ENCODE data around the gene NFATC2.

Gene NFATC2

DNA sequence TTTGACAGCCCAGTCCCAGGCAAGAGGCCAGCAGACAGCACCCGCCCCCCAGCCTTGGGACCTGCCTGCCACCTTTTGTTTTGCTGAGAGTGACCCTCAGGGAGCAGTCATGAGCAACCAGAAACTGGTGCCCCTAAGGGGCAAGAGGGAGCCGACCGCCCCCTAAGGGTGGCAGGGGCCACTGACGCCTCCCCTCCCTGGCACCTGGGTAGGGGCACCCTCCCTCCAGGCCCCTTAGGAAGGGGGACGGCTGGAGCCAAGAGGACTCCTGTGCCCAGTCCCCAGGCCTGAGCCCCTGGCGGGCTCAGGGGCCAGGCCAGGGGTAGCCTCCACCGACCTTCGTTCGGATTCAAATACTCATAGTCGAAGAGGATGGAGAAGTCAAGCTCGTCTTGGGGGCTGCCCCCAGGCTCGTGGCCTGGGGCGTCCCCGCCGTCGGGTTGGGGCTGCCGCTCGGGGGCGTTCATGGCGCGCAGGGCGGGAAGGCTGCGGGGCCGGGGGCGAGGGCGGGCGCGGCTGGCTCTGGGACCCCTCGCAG lies 417 bp downstream of the NFATC2 start:
- TF ChIP-seq POLR2AphosphoS5 (IDR thresholded peaks at IDR 0.05; ENCODE audit: low read depth, low read length) (no peak), SIN3A (IDR thresholded peaks at IDR 0.05; ENCODE audit: borderline replicate concordance, insufficient read depth, low read length) (no peak), TAF1 (IDR thresholded peaks at IDR 0.05; ENCODE audit: borderline replicate concordance, insufficient read depth, low read length) (no peak), FOXP2 (optimal IDR thresholded peaks at IDR 0.05; ENCODE audit: borderline replicate concordance, extremely low read depth, extremely low read length, insufficient read depth) (no peak)
- TF ChIP-seq, protein P1, sequence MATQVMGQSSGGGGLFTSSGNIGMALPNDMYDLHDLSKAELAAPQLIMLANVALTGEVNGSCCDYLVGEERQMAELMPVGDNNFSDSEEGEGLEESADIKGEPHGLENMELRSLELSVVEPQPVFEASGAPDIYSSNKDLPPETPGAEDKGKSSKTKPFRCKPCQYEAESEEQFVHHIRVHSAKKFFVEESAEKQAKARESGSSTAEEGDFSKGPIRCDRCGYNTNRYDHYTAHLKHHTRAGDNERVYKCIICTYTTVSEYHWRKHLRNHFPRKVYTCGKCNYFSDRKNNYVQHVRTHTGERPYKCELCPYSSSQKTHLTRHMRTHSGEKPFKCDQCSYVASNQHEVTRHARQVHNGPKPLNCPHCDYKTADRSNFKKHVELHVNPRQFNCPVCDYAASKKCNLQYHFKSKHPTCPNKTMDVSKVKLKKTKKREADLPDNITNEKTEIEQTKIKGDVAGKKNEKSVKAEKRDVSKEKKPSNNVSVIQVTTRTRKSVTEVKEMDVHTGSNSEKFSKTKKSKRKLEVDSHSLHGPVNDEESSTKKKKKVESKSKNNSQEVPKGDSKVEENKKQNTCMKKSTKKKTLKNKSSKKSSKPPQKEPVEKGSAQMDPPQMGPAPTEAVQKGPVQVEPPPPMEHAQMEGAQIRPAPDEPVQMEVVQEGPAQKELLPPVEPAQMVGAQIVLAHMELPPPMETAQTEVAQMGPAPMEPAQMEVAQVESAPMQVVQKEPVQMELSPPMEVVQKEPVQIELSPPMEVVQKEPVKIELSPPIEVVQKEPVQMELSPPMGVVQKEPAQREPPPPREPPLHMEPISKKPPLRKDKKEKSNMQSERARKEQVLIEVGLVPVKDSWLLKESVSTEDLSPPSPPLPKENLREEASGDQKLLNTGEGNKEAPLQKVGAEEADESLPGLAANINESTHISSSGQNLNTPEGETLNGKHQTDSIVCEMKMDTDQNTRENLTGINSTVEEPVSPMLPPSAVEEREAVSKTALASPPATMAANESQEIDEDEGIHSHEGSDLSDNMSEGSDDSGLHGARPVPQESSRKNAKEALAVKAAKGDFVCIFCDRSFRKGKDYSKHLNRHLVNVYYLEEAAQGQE (IDR thresholded peaks at IDR 0.05; ENCODE audit: insufficient read depth in 1 of 2, low read depth in 2 of 2, low read length in 2 of 2) = no peak

DNA sequence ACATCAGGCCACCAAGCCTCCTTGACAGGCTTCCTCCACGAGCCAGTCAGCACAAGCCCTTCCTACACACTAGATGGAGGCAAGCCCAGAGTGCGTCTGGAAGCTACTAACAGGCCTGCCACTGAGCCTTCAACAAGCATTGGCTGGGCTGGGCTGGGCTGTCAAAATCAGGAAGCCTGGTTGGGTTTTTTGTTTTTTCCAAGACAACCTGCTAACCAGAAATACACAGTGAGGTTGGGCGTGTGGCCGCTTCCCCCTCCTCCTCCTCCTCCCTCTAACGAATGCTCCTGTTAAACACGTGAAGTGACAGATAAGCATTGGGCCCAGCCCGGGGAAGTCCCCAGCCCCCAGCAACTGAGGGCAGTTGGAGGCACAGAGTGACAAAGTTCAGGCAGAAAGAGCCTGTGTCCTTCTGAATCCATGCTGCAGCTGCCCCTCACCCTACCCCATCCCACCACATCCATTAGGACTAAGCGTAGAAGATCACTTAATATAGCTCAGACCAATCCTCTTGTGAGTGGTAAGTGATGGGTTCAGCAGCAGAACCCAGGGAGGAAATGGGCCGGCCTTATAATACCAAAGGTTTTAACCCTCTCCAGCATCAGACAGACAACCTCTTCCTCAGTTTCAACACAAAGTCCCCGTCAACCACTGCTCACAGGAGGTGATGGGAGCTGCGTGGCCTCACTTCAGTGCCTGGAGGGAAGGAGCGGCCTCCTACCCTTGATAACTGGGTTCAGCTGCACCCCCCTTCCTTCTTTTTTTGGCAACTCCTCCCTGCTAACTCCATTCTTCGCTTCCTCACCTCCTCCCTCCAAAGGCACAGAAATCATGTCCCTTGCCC lies 1.1 kb downstream of the NFATC2 start:
- no peak for TF ChIP-seq TAF1 (IDR thresholded peaks at IDR 0.05; ENCODE audit: borderline replicate concordance, insufficient read depth, low read length)
- no peak for TF ChIP-seq FOXP2 (optimal IDR thresholded peaks at IDR 0.05; ENCODE audit: borderline replicate concordance, extremely low read depth, extremely low read length, insufficient read depth)
- TF ChIP-seq, protein P1 (IDR thresholded peaks at IDR 0.05; ENCODE audit: insufficient read depth in 1 of 2, low read depth in 2 of 2, low read length in 2 of 2) = no peak
- no peak for TF ChIP-seq POLR2AphosphoS5 (IDR thresholded peaks at IDR 0.05; ENCODE audit: low read depth, low read length)
- TF ChIP-seq SIN3A (IDR thresholded peaks at IDR 0.05; ENCODE audit: borderline replicate concordance, insufficient read depth, low read length) = no peak

DNA sequence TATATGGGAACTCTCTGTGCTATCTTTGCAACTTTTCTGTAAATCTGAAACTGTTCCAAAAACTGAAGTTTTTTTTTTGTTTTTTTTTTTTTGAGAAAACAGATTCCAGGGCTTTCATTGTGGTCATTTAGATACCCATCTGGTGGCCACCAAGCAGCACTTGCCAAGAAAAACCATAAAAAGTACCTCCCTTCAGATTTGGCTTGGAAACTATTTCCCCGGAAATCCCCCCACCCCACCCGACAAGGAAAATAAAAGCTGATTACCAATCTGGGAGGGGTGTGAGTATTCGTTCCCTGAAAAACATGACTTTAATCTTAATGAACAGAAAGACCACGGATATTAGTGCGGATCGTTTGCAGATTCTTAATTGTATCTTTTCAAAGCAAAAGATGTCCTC lies 1.9 kb downstream of the NFATC2 start:
- no peak for TF ChIP-seq SIN3A (IDR thresholded peaks at IDR 0.05; ENCODE audit: borderline replicate concordance, insufficient read depth, low read length)
- TF ChIP-seq, protein P1 (IDR thresholded peaks at IDR 0.05; ENCODE audit: insufficient read depth in 1 of 2, low read depth in 2 of 2, low read length in 2 of 2) = no peak
- TF ChIP-seq TAF1 (IDR thresholded peaks at IDR 0.05; ENCODE audit: borderline replicate concordance, insufficient read depth, low read length) = no peak
- no peak for TF ChIP-seq POLR2AphosphoS5 (IDR thresholded peaks at IDR 0.05; ENCODE audit: low read depth, low read length)
- TF ChIP-seq FOXP2 (optimal IDR thresholded peaks at IDR 0.05; ENCODE audit: borderline replicate concordance, extremely low read depth, extremely low read length, insufficient read depth) = no peak

DNA sequence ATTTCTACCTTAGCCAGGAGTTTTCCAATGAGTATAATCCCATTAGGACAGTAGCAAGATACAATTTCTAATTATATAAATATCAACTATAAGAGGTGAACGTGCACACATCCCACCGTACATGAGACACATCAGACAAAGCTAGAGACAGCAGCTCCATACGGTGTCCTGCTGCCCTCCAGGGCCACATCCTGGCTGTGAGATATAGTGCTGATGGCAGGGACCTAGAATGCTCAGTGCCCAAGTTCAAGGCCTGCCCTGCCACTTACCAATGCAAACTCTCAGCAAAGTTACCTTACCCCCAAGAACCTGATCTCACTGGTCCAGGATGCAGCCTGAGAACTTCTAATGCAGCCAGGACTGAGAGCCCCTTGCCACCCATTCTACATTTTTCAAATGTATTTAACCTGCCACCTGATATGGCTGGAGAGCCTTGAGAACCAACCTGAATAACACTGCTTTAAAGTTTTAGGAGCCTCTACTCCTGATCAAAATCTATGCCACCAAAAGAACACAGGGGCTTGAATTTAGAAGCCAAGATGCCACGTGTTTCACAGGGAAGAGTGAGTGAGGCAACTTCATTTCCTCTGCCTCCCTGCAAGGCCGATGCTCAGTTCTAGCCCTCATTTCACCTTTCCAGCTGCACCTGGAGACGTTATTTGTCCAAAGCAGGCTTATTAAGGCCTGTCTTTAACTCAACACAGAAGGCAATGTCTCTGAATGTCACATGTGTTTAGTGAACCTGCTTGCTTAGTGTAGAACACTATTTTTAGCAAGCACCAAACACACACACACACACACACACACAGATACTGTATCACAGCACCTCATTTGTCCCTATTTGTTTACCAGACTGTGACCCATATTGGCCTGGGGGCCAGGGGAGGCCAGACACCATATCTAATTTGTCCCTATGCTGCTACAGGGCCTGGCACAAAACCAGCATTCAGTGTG lies 6.1 kb downstream of the NFATC2 start:
- TF ChIP-seq SIN3A (IDR thresholded peaks at IDR 0.05; ENCODE audit: borderline replicate concordance, insufficient read depth, low read length) = no peak
- no peak for TF ChIP-seq TAF1 (IDR thresholded peaks at IDR 0.05; ENCODE audit: borderline replicate concordance, insufficient read depth, low read length)
- no peak for TF ChIP-seq FOXP2 (optimal IDR thresholded peaks at IDR 0.05; ENCODE audit: borderline replicate concordance, extremely low read depth, extremely low read length, insufficient read depth)
- TF ChIP-seq POLR2AphosphoS5 (IDR thresholded peaks at IDR 0.05; ENCODE audit: low read depth, low read length) = no peak
- TF ChIP-seq, protein P1 (IDR thresholded peaks at IDR 0.05; ENCODE audit: insufficient read depth in 1 of 2, low read depth in 2 of 2, low read length in 2 of 2) = no peak

Data from PFSK-1 (cell line).